Peyer's patch (tissue), 4 donors: Measurements from ENCODE around the gene WWTR1. TPM values are rescaled to one million over a fixed set of nuclear protein-coding genes. Genes with fewer than 3 reads are reported as not detected.

ENCODE experiments used
- DNase-seq, 3 donors: peaks; one replicate each; pipeline ENCODE4 v3.0.0-alpha.2; 2017 to 2019
- H3K27ac ChIP-seq, 4 donors: fragments of 200-600 bp; sonication (generic); one replicate each; pipeline ENCODE4 v1.5.1; 2016 to 2019
- H3K27me3 ChIP-seq, 2 donors: fragments of 200-600 bp; sonication (generic); one replicate each; pipeline ENCODE4 v1.5.1; 2019
- H3K36me3 ChIP-seq, 3 donors: fragments of 200-600 bp; sonication (generic); one replicate each; pipeline ENCODE4 v1.5.1; 2016 to 2019
- H3K4me1 ChIP-seq, 4 donors: fragments of 200-600 bp; sonication (generic); one replicate each; pipeline ENCODE4 v1.5.1; 2016 to 2019
- H3K4me3 ChIP-seq, 4 donors: fragments of 200-600 bp; sonication (generic); 1 replicate in 3 of 4; 2 replicates in 1 of 4; pipeline ENCODE4 v1.5.1; 2016 to 2019; ENCODE audit warnings: mild to moderate bottlenecking in 1 of 4
- H3K9me3 ChIP-seq, 4 donors: fragments of 200-600 bp; sonication (generic); one replicate each; pipeline ENCODE4 v1.5.1; 2016 to 2019; ENCODE audit warnings: mild to moderate bottlenecking in 1 of 4
- CTCF ChIP-seq, 6 experiments: fragments of 450-650 bp in 4 of 6; fragments of 200-600 bp in 2 of 6; sonication (generic) in 1 of 6; IDR thresholded peaks; one replicate each; pipeline ENCODE4 v1.5.1; 2017 to 2019; ENCODE audit warnings: antibody characterized with exemption in 6 of 6, mild to moderate bottlenecking in 3 of 6, moderate library complexity in 1 of 6
- POLR2A ChIP-seq, 2 donors: fragments of 450-650 bp; IDR thresholded peaks; one replicate each; pipeline ENCODE4 v1.5.1; 2017; ENCODE audit warnings: antibody characterized with exemption in 2 of 2, mild to moderate bottlenecking in 2 of 2, moderate library complexity in 2 of 2
- total RNA-seq, 4 donors: library from RNA; depleted of rRNA; stranded (reverse); fragments of >200 nt; gene quantifications; one replicate each; pipeline ENCODE4 v1.1.0, GENCODE V29; 2016

Gene WWTR1
- total RNA-seq, 4 donors from 2014 or later, result 13.8 to 62.7 (median 18.5) TPM

DNA sequence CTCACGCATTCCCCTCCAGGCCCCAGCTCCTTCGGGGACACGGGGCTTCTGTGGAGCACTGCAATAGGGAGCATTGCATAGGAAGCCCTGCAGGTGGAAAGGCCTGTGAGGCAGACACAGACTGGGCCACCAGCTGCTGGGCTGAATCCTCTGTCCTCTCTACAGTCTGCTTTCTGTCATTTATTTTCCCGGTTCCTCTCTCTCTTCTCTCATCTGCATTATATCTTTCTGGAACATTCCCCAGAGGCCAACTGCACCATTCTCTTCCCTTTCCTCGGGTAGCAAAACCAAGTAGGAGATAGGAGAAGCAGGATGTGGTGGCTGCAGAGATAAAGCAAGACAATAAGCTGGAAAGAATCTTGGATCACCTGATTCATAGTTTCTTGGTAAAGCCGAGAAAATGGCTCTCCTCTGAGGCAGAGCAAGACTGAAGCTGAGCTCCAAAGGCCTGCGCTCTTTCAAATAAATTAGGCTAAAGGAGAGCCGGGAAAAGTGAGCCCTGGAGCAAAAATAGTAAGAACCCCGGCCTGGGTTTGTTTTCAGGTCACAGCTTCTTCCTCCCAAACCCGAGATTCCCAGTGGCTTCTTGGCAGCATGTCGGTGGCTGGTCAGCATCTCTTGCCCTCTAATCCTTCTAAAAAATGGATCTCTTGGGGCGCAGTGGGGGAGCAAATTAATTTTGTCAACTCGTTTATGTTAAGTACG lies 178.1 kb downstream of the WWTR1 start:
- H3K27ac ChIP-seq, result peak overlapping the region in 2 of 4 donors; percentile 24 to 28
- no peaks in the 10 kb centered on the region for H3K27me3 ChIP-seq
- no peaks in the 10 kb centered on the region for H3K9me3 ChIP-seq
- no peak for DNase-seq
- no peak for TF ChIP-seq CTCF (IDR thresholded peaks at IDR 0.05)
- TF ChIP-seq POLR2A (IDR thresholded peaks at IDR 0.05), result no peak
- H3K36me3 ChIP-seq, result no peaks in the 10 kb centered on the region
- peaks cover 0 to 12% (median 0%) of the 10 kb centered on the region in 4 donors for H3K4me1 ChIP-seq
- no peak overlapping the region for H3K4me3 ChIP-seq

- Histone ChIP-seq H3K36me3 (no peaks in the 10 kb centered on the region), H3K9me3 (no peaks in the 10 kb centered on the region), H3K4me1 (peaks cover 0 to 28% (median 4%) of the 10 kb centered on the region in 4 donors), H3K27ac (no peak overlapping the region), H3K27me3 (no peaks in the 10 kb centered on the region), H3K4me3 (peak overlapping the region in 2 of 4 donors; percentile 39 to 48)
- TF ChIP-seq CTCF (IDR thresholded peaks at IDR 0.05) (no peak), POLR2A (IDR thresholded peaks at IDR 0.05) (no peak)
- DNase-seq, result no peak
Measured at GRCh38 chr3:149476225-149476624, 181.6 kb downstream of the WWTR1 start.

GRCh38 chr3:149475451-149476060 lies 182.3 kb downstream of the WWTR1 start:
- TF ChIP-seq CTCF (IDR thresholded peaks at IDR 0.05) (no peak), POLR2A (IDR thresholded peaks at IDR 0.05) (no peak)
- peaks cover 0 to 28% (median 4%) of the 10 kb centered on the region in 4 donors for H3K4me1 ChIP-seq
- DNase-seq, result no peak
- no peak overlapping the region for H3K27ac ChIP-seq
- no peaks in the 10 kb centered on the region for H3K9me3 ChIP-seq
- H3K27me3 ChIP-seq, result no peaks in the 10 kb centered on the region
- H3K36me3 ChIP-seq, result no peaks in the 10 kb centered on the region
- H3K4me3 ChIP-seq, result peak overlapping the region in 2 of 4 donors; percentile 39 to 48

GRCh38 chr3:149474250-149474817 lies 183.5 kb downstream of the WWTR1 start, which contains the start of gene TM4SF4:
Gene TM4SF4, plus strand, starts transcription at chr3:149474697. Its CDS starts 181 bp downstream, at chr3:149474878.
- H3K4me1 ChIP-seq, result peaks cover 0 to 17% (median 4%) of the 10 kb centered on the region in 4 donors
- H3K36me3 ChIP-seq, result no peaks in the 10 kb centered on the region
- H3K27me3 ChIP-seq, result no peaks in the 10 kb centered on the region
- TF ChIP-seq POLR2A (IDR thresholded peaks at IDR 0.05) (peak in 1 of 2 donors; percentile 37), CTCF (IDR thresholded peaks at IDR 0.05) (no peak)
- DNase-seq, result no peak
- no peaks in the 10 kb centered on the region for H3K9me3 ChIP-seq
- peak within 1 kb of the TSS in 3 of 4 donors; percentile 74 to 87 (median 84) for H3K27ac ChIP-seq
- H3K4me3 ChIP-seq, result peak within 1 kb of the TSS in 2 of 4 donors; percentile 39 to 48

DNA sequence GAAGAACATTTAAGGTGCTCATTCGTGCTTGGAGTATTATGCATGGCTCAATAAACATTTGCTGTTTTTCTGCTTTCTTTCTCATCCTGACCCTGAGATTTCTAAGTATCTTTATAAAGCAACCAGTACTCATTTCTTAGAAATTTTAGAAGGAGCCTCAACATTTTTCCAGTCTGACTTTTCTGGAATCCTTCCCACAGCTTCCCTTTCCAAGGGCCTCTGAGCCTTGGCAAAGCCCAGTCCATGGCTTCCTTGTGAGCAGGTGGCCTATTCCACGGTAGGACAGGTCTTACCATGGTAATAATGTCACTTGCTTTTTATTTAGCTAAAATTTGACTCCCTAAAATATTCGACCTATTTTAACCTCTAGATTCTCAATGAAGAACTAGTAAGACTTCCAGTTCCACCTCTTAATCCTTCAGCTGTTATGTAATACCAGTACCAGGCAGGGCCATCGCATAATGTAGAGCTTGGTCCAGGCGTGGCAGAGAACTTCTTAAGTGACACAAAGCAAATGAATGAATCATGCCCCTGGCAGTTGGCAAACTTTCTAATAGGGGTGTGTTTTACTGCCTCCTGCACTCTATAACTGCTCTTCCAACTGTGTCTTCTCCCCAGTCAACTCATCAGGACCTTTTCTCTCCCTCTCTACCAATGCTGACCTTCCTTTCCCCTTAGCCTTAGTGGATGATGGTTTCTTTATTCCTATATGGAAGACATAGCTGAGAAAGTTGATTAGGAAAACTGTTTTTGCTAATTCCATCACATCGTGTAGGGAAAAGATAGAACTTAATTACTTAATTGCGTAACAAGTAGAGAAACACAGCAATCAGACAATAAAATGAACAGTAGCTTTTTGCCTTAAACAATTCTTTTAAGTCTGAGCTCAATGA lies 184.2 kb downstream of the WWTR1 start:
- no peaks in the 10 kb centered on the region for H3K9me3 ChIP-seq
- TF ChIP-seq POLR2A (IDR thresholded peaks at IDR 0.05), result peak in 1 of 2 donors; percentile 25
- TF ChIP-seq CTCF (IDR thresholded peaks at IDR 0.05), result no peak
- H3K36me3 ChIP-seq, result no peaks in the 10 kb centered on the region
- peak overlapping the region in 3 of 4 donors; percentile 74 to 87 (median 84) for H3K27ac ChIP-seq
- peak in 2 of 3 donors; percentile 56 to 89 for DNase-seq
- no peaks in the 10 kb centered on the region for H3K27me3 ChIP-seq
- H3K4me1 ChIP-seq, result peaks cover 0 to 17% (median 4%) of the 10 kb centered on the region in 4 donors
- H3K4me3 ChIP-seq, result peak overlapping the region in 2 of 4 donors; percentile 39 to 48
